HG03432 (cell line): ENCODE data around the gene CXCL13.
"Not testable (repeated sequence)": the region's sequence is repeated elsewhere in the genome, so short reads cannot be mapped to it uniquely, and the experiment has no call there.

Experiments used
- ATAC-seq: cut with Tn5 transposase; IDR thresholded peaks from one replicate; pipeline ENCODE4 v1.9.1; 2021; ENCODE audit warnings: mild to moderate bottlenecking, moderate library complexity; ENCODE audit not compliant: unreplicated experiment

Gene CXCL13

GRCh38 chr4:77600521-77601451, 4.8 kb upstream of the CXCL13 start:
- ATAC-seq: peak; percentile 51

GRCh38 chr4:77601614-77602187, 3.9 kb upstream of the CXCL13 start:
- ATAC-seq: peak; percentile 38

- ATAC-seq: no peak
Measured at GRCh38 chr4:77613267-77613666, 7.6 kb downstream of the CXCL13 start.

GRCh38 chr4:77615153-77615552, 9.5 kb downstream of the CXCL13 start:
- no peak for ATAC-seq

- ATAC-seq: no peak
Measured at GRCh38 chr4:77617203-77617602, 11.6 kb downstream of the CXCL13 start.

- peak; percentile 90 for ATAC-seq
Measured at GRCh38 chr4:77618383-77619241, 13.0 kb downstream of the CXCL13 start.

GRCh38 chr4:77619408-77619807, 13.8 kb downstream of the CXCL13 start:
- ATAC-seq: no peak

- no peak for ATAC-seq
Measured at GRCh38 chr4:77621254-77621653, 15.6 kb downstream of the CXCL13 start.

GRCh38 chr4:77623091-77623490, 17.5 kb downstream of the CXCL13 start:
- ATAC-seq: no peak

GRCh38 chr4:77624213-77624612, 18.6 kb downstream of the CXCL13 start:
- ATAC-seq: no peak

GRCh38 chr4:77625485-77625884, 19.9 kb downstream of the CXCL13 start:
- no peak for ATAC-seq

- peak; percentile 96 for ATAC-seq
Measured at GRCh38 chr4:77629885-77630284, 24.3 kb downstream of the CXCL13 start.

- ATAC-seq: no peak
Measured at GRCh38 chr4:77631276-77631675, 25.7 kb downstream of the CXCL13 start.

- ATAC-seq: no peak
Measured at GRCh38 chr4:77634132-77634785, 28.6 kb downstream of the CXCL13 start.

GRCh38 chr4:77635246-77635645, 29.6 kb downstream of the CXCL13 start:
- ATAC-seq: no peak

GRCh38 chr4:77635876-77636275, 30.3 kb downstream of the CXCL13 start:
- no peak for ATAC-seq

- no peak for ATAC-seq
Measured at GRCh38 chr4:77636902-77637301, 31.3 kb downstream of the CXCL13 start.

GRCh38 chr4:77644069-77644468, 38.4 kb downstream of the CXCL13 start:
- ATAC-seq: not testable (repeated sequence)

GRCh38 chr4:77650787-77651186, 45.2 kb downstream of the CXCL13 start:
- ATAC-seq: no peak

- no peak for ATAC-seq
Measured at GRCh38 chr4:77651820-77652219, 46.2 kb downstream of the CXCL13 start.
